ENCODE data around the gene CD3E. TPM values are rescaled to one million over a fixed set of nuclear protein-coding genes. Genes with fewer than 3 reads are reported as not detected.

CD3E gene
- 6.9 TPM for total RNA-seq

DNA sequence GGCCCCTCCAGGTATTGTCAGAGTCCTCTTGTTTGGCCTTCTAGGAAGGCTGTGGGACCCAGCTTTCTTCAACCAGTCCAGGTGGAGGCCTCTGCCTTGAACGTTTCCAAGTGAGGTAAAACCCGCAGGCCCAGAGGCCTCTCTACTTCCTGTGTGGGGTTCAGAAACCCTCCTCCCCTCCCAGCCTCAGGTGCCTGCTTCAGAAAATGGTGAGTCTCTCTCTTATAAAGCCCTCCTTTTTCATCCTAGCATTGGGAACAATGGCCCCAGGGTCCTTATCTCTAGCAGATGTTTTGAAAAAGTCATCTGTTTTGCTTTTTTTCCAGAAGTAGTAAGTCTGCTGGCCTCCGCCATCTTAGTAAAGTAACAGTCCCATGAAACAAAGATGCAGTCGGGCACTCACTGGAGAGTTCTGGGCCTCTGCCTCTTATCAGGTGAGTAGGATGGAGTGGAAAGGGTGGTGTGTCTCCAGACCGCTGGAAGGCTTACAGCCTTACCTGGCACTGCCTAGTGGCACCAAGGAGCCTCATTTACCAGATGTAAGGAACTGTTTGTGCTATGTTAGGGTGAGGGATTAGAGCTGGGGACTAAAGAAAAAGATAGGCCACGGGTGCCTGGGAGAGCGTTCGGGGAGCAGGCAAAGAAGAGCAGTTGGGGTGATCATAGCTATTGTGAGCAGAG is at the start of gene CD3E:
TSS of gene CD3E (plus strand) at position 163 of the 681 bp plus-strand sequence. CDS start at position 386, 223 bp downstream.
- Histone ChIP-seq H3K27me3 (no peaks in the 10 kb centered on the region), H3K9me3 (no peaks in the 10 kb centered on the region), H3K27ac (no peak within 1 kb of the TSS), H3K36me3 (no peaks in the 10 kb centered on the region), H3K4me1 (no peaks in the 10 kb centered on the region), H3K4me3 (peak within 1 kb of the TSS in 1 of 2 donors; percentile 24)
- DNase-seq (ENCODE audit: extremely low spot score in 2 of 2) = no peak
- intact Hi-C loops (cut with DNase I) = no loop called here
- TF ChIP-seq POLR2AphosphoS5 (IDR thresholded peaks at IDR 0.05; ENCODE audit: insufficient read depth in 1 of 2, low read depth in 1 of 2) (no peak), POLR2A (IDR thresholded peaks at IDR 0.05) (no peak)
- TF ChIP-seq, protein P1, sequence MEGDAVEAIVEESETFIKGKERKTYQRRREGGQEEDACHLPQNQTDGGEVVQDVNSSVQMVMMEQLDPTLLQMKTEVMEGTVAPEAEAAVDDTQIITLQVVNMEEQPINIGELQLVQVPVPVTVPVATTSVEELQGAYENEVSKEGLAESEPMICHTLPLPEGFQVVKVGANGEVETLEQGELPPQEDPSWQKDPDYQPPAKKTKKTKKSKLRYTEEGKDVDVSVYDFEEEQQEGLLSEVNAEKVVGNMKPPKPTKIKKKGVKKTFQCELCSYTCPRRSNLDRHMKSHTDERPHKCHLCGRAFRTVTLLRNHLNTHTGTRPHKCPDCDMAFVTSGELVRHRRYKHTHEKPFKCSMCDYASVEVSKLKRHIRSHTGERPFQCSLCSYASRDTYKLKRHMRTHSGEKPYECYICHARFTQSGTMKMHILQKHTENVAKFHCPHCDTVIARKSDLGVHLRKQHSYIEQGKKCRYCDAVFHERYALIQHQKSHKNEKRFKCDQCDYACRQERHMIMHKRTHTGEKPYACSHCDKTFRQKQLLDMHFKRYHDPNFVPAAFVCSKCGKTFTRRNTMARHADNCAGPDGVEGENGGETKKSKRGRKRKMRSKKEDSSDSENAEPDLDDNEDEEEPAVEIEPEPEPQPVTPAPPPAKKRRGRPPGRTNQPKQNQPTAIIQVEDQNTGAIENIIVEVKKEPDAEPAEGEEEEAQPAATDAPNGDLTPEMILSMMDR (IDR thresholded peaks at IDR 0.05) = no peak

DNA sequence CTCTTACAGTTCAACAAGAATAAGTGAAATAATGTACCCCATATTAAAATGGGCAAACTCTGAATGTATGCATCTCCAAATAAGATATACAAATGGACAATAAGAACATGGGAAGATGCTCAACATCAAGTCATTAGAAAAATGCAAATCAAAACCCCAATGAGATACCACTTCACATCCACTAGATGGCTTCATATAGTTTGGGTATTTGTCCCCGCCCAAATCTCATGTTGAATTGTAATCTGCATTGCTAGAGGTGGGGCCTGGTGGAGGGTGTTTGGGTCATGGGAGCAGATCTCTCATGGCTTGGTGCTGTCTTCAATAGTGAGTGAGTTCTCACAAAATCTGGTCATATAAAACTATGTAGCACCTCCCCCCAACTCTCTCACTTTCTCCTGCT is 46.1 kb upstream of the CD3E start:
- DNase-seq (ENCODE audit: extremely low spot score in 2 of 2) = no peak
- no peak for TF ChIP-seq POLR2A (IDR thresholded peaks at IDR 0.05)
- TF ChIP-seq POLR2AphosphoS5 (IDR thresholded peaks at IDR 0.05; ENCODE audit: insufficient read depth in 1 of 2, low read depth in 1 of 2) = no peak
- TF ChIP-seq, protein P1 (IDR thresholded peaks at IDR 0.05) = no peak
- Histone ChIP-seq H3K4me3 (no peak overlapping the region), H3K27ac (no peak overlapping the region), H3K4me1 (no peaks in the 10 kb centered on the region), H3K9me3 (no peaks in the 10 kb centered on the region), H3K27me3 (no peaks in the 10 kb centered on the region), H3K36me3 (peaks cover 0 to 7% of the 10 kb centered on the region in 2 donors)
- intact Hi-C loops (cut with DNase I) = no loop called here

DNA sequence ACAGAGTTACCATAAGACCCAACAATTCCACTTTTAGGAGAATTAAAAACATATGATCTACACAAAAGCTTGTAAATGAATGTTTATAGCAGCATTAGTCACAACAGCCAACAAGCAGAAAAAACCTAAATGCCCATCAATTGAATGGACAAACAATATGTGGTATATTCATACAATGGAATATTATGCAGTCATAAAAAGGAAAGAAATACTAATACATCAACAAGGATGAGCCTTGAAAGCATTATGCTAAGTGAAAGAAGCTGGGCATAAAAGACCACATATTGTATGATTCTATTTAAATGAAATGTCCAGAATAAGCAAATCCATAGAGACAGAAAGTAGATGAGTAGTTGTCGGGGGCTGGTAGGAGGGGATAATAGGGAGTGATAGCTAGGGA is 45.4 kb upstream of the CD3E start:
- peaks cover 0 to 7% of the 10 kb centered on the region in 2 donors for H3K36me3 ChIP-seq
- no peaks in the 10 kb centered on the region for H3K9me3 ChIP-seq
- intact Hi-C loops (cut with DNase I) = no loop called here
- H3K4me3 ChIP-seq = no peak overlapping the region
- no peak overlapping the region for H3K27ac ChIP-seq
- no peaks in the 10 kb centered on the region for H3K4me1 ChIP-seq
- TF ChIP-seq POLR2A (IDR thresholded peaks at IDR 0.05) = no peak
- TF ChIP-seq, protein P1 (IDR thresholded peaks at IDR 0.05) = no peak
- no peak for TF ChIP-seq POLR2AphosphoS5 (IDR thresholded peaks at IDR 0.05; ENCODE audit: insufficient read depth in 1 of 2, low read depth in 1 of 2)
- H3K27me3 ChIP-seq = no peaks in the 10 kb centered on the region
- no peak for DNase-seq (ENCODE audit: extremely low spot score in 2 of 2)

GRCh38 chr11:118260353-118260752 is 44.2 kb upstream of the CD3E start:
- Histone ChIP-seq H3K9me3 (no peaks in the 10 kb centered on the region), H3K27ac (no peak overlapping the region), H3K36me3 (peaks cover 0 to 7% of the 10 kb centered on the region in 2 donors), H3K27me3 (no peaks in the 10 kb centered on the region), H3K4me1 (no peaks in the 10 kb centered on the region), H3K4me3 (no peak overlapping the region)
- TF ChIP-seq POLR2AphosphoS5 (IDR thresholded peaks at IDR 0.05; ENCODE audit: insufficient read depth in 1 of 2, low read depth in 1 of 2) (no peak), POLR2A (IDR thresholded peaks at IDR 0.05) (no peak)
- TF ChIP-seq, protein P1 (IDR thresholded peaks at IDR 0.05) = no peak
- DNase-seq (ENCODE audit: extremely low spot score in 2 of 2) = no peak
- intact Hi-C loops (cut with DNase I) = no loop called here

DNA sequence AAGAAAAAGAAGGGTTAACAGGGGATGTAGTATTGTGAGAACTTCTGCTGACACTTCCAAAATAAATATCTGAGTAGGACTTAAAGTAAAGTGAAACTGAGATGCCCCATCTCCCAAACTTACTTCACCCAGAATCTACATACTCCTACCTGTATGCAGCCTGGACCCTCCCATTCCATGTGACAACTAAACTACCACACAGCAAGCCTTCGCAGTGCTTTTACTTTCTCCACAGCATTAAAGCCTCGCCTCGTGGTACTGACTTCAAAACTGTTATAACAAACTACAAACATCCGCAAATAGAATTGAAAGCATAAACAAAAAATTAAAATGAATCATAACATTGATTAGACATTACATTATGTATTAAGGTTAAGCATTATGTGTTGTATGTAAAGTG is 41.4 kb upstream of the CD3E start:
- TF ChIP-seq POLR2AphosphoS5 (IDR thresholded peaks at IDR 0.05; ENCODE audit: insufficient read depth in 1 of 2, low read depth in 1 of 2) = no peak
- no peak for TF ChIP-seq POLR2A (IDR thresholded peaks at IDR 0.05)
- TF ChIP-seq, protein P1 (IDR thresholded peaks at IDR 0.05) = no peak
- Histone ChIP-seq H3K27ac (peak overlapping the region; percentile 61), H3K9me3 (no peaks in the 10 kb centered on the region), H3K27me3 (no peaks in the 10 kb centered on the region), H3K4me1 (no peaks in the 10 kb centered on the region), H3K4me3 (peak overlapping the region; percentile 38 to 50), H3K36me3 (peaks cover 0 to 7% of the 10 kb centered on the region in 2 donors)
- DNase-seq (ENCODE audit: extremely low spot score in 2 of 2) = no peak
- intact Hi-C loops (cut with DNase I) = no loop called here
